MM.1S (cell line): Measurements from ENCODE around the gene SLC33A1.

Source experiments
- CTCF ChIP-seq: fragments of 300-600 bp; sonication (generic); IDR thresholded peaks from 2 replicates; pipeline ENCODE4 v1.5.1; 2016; ENCODE audit warnings: antibody characterized with exemption, low read length, mixed read lengths
- EZH2 ChIP-seq: fragments of 300-600 bp; sonication (generic); optimal IDR thresholded peaks from 2 replicates; pipeline ENCODE3; 2017; ENCODE audit warnings: low read depth, mild to moderate bottlenecking, antibody characterized with exemption, low read length, mixed read lengths
- EZH2phosphoT487 ChIP-seq: fragments of 300-600 bp; sonication (generic); IDR thresholded peaks from 2 replicates; pipeline ENCODE4 v1.6.1; 2018; ENCODE audit warnings: antibody characterized with exemption, low read length

- no peak for TF ChIP-seq CTCF
- no peak for TF ChIP-seq EZH2
- TF ChIP-seq EZH2phosphoT487 = no peak
These were observed 32.7 kb upstream of the SLC33A1 start for GRCh38 chr3:155886915-155887314.
